Trophoblast cell (in vitro differentiated cells and primary cell): ENCODE data around the gene AOAH. TPM values are rescaled to one million over a fixed set of nuclear protein-coding genes. Genes with fewer than 3 reads are reported as not detected.

ENCODE experiments used
- DNase-seq, 2 donors: peaks; one replicate each; pipeline ENCODE4 v3.0.0-alpha.2; 2016
- H2AFZ ChIP-seq: 2 replicates; pipeline ENCODE4 v1.6.1; 2013; ENCODE audit warnings: low read length, moderate library complexity, mild to moderate bottlenecking; ENCODE audit not compliant: insufficient read depth, poor library complexity
- H2AK5ac ChIP-seq: 2 replicates; pipeline ENCODE4 v1.6.1; 2013; ENCODE audit warnings: mild to moderate bottlenecking, low read length
- H2BK120ac ChIP-seq: 2 replicates; pipeline ENCODE4 v1.6.1; 2013; ENCODE audit warnings: low read length, mild to moderate bottlenecking, moderate library complexity; ENCODE audit not compliant: insufficient read depth, poor library complexity
- H2BK12ac ChIP-seq: 2 replicates; pipeline ENCODE4 v1.6.1; 2013; ENCODE audit warnings: mild to moderate bottlenecking, low read length, moderate library complexity
- H2BK5ac ChIP-seq: 2 replicates; pipeline ENCODE4 v1.6.1; 2013; ENCODE audit warnings: low read length, low read depth, moderate library complexity, mild to moderate bottlenecking; ENCODE audit not compliant: poor library complexity
- H3K14ac ChIP-seq: 2 replicates; pipeline ENCODE4 v1.6.1; 2013; ENCODE audit warnings: mild to moderate bottlenecking, low read length
- H3K18ac ChIP-seq: 2 replicates; pipeline ENCODE4 v1.6.1; 2013; ENCODE audit warnings: mild to moderate bottlenecking, low read length
- H3K23ac ChIP-seq: 2 replicates; pipeline ENCODE4 v1.6.1; 2013; ENCODE audit warnings: low read length
- H3K27ac ChIP-seq: 2 replicates; pipeline ENCODE4 v1.5.1; 2013; ENCODE audit warnings: low read depth, mild to moderate bottlenecking, inconsistent platforms, low read length, moderate library complexity
- H3K27me3 ChIP-seq: 2 replicates; pipeline ENCODE4 v1.6.1; 2013; ENCODE audit warnings: inconsistent platforms, mild to moderate bottlenecking, low read length, moderate library complexity; ENCODE audit not compliant: insufficient read depth
- H3K36me3 ChIP-seq, 2 experiments: 1 replicate in 1 of 2; 2 replicates in 1 of 2; pipeline ENCODE4 v1.6.1; 2013; ENCODE audit warnings: low read length in 2 of 2, mild to moderate bottlenecking in 2 of 2, moderate library complexity in 1 of 2; ENCODE audit not compliant: insufficient read depth in 2 of 2, control insufficient read depth in 1 of 2
- H3K4ac ChIP-seq: 2 replicates; pipeline ENCODE4 v1.6.1; 2013; ENCODE audit warnings: low read depth, mild to moderate bottlenecking, low read length, moderate library complexity
- H3K4me1 ChIP-seq, 2 experiments: 1 replicate in 1 of 2; 2 replicates in 1 of 2; pipeline ENCODE4 v1.6.1; 2013; ENCODE audit warnings: low read length in 2 of 2, mild to moderate bottlenecking in 2 of 2, moderate library complexity in 1 of 2; ENCODE audit not compliant: insufficient read depth in 2 of 2, control insufficient read depth in 1 of 2
- H3K4me2 ChIP-seq: 2 replicates; pipeline ENCODE4 v1.6.1; 2013; ENCODE audit warnings: inconsistent platforms, mild to moderate bottlenecking, low read length, moderate library complexity
- H3K4me3 ChIP-seq: 2 replicates; pipeline ENCODE4 v1.5.1; 2013; ENCODE audit warnings: mild to moderate bottlenecking, low read depth, low read length, inconsistent platforms
- H3K79me1 ChIP-seq: one replicate; pipeline ENCODE4 v1.6.1; 2013; ENCODE audit warnings: low read length
- H3K79me2 ChIP-seq: 2 replicates; pipeline ENCODE4 v1.6.1; 2013; ENCODE audit warnings: low read length, mild to moderate bottlenecking; ENCODE audit not compliant: control insufficient read depth, insufficient read depth, poor library complexity
- H3K9ac ChIP-seq: 2 replicates; pipeline ENCODE4 v1.6.1; 2013; ENCODE audit warnings: mild to moderate bottlenecking, low read length
- H3K9me3 ChIP-seq: 2 replicates; pipeline ENCODE4 v1.6.1; 2013; ENCODE audit warnings: low read depth, mild to moderate bottlenecking, control low read depth, inconsistent platforms, low read length; ENCODE audit not compliant: insufficient read depth
- H4K12ac ChIP-seq: 2 replicates; pipeline ENCODE4 v1.6.1; 2013; ENCODE audit warnings: low read depth, mild to moderate bottlenecking, low read length, moderate library complexity
- H4K8ac ChIP-seq: 2 replicates; pipeline ENCODE4 v1.6.1; 2013; ENCODE audit warnings: low read depth, mild to moderate bottlenecking, low read length, moderate library complexity
- H4K91ac ChIP-seq: one replicate; pipeline ENCODE4 v1.6.1; 2013; ENCODE audit warnings: low read depth, mild to moderate bottlenecking, low read length, moderate library complexity
- WGBS: extraction: QIAGEN DNeasy Blood & Tissue Kit; methylation state at CpG from one replicate; pipeline ENCODE4 v1.1.7; 2013; ENCODE audit warnings: missing lambda C conversion rate; ENCODE audit not compliant: insufficient read length, insufficient coverage; ENCODE audit errors: extremely low coverage; 5-methylcytosine and 5-hydroxymethylcytosine counted together
- polyA plus RNA-seq: library from polyadenylated mRNA; stranded (reverse); fragments of 200-250 nt; gene quantifications from 2 replicates; pipeline ENCODE4 v1.2.3, GENCODE V29; 2013

The AOAH gene
- 0.17 and 0.44 TPM in 2 replicates for polyA plus RNA-seq

DNA sequence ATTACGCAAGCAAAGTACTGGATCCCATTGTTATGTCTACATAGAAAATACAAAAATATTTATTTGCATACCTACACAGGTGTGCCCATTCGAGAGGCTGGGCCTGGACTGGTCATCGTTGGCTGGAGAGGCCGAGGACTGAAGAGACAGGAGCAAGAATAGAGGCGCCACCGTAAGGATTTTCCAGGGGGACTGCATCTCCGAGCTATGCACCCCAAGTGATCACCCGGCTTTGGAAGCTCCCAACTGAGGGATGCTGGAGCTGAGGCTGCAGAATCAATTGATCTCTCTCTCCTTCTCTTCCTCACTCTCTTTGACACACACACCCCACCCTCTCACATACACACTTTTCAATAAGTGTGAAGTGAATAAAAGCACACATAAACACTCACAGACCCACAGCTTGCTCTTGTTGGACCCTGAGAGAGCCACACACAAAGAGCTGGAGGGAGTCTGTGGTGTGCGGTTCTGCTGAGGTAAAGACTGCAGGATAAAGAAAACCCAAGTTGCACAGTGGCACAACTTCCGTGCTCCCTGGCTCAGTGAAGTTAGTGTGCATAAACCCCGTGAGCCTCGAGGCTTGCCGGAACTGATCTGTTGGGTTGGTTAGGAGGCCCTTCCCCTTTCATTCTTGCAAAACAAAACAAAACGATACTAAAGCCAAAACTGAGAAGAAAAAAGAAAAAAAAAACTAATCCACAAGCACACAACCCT lies at the start of gene AOAH:
AOAH (minus strand) TSS at position 544 of the 714 bp plus-strand sequence; CDS start at position 198, 346 bp downstream.
- H2BK12ac ChIP-seq: no peak within 1 kb of the TSS
- WGBS: no CpG with 5 or more reads among the region's 14 CpGs
- no peak within 1 kb of the TSS for H2BK5ac ChIP-seq
- no peak within 1 kb of the TSS for H3K4me3 ChIP-seq
- H3K4me1 ChIP-seq: no peaks in the 10 kb centered on the region
- no peak within 1 kb of the TSS for H3K18ac ChIP-seq
- no peaks in the 10 kb centered on the region for H3K27me3 ChIP-seq
- no peak within 1 kb of the TSS for H2BK120ac ChIP-seq
- H3K14ac ChIP-seq: no peak within 1 kb of the TSS
- no peaks in the 10 kb centered on the region for H3K36me3 ChIP-seq
- peak in 1 of 2 donors; percentile 26 for DNase-seq
- H3K9me3 ChIP-seq: no peaks in the 10 kb centered on the region
- H4K8ac ChIP-seq: no peak within 1 kb of the TSS
- H3K23ac ChIP-seq: no peak within 1 kb of the TSS
- no peak within 1 kb of the TSS for H4K12ac ChIP-seq
- no peaks in the 10 kb centered on the region for H3K79me1 ChIP-seq
- no peak within 1 kb of the TSS for H2AFZ ChIP-seq
- no peak within 1 kb of the TSS for H3K4ac ChIP-seq
- H3K4me2 ChIP-seq: no peak within 1 kb of the TSS
- H3K79me2 ChIP-seq: no peaks in the 10 kb centered on the region
- no peak within 1 kb of the TSS for H3K27ac ChIP-seq
- H3K9ac ChIP-seq: no peak within 1 kb of the TSS
- no peak within 1 kb of the TSS for H4K91ac ChIP-seq
- no peak within 1 kb of the TSS for H2AK5ac ChIP-seq

GRCh38 chr7:36766451-36766850 lies 42.2 kb upstream of the AOAH start:
- no peaks in the 10 kb centered on the region for H3K36me3 ChIP-seq

DNA sequence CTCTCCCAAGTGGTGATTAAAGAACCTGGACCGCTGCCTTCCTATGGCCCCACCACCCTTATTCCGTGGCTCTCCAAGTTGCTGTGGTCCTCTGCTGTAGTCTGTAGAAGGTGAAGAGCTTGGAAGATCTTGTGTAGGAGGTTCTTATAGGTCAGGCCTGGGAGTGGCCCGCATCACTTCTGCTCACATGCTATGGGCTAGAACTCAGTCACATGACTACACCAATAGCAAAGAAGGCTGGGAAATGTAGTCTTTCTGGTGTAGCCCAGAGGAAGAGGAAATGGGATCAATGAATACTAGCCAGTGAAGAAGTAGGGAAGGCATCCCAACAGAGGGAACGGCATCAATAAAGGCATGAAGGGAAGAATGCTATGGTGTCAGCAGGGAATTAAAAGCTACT lies 41.3 kb upstream of the AOAH start:
- Histone ChIP-seq H2AFZ (no peak overlapping the region), H3K4me3 (no peak overlapping the region), H3K4me1 (peaks cover 5% of the 10 kb centered on the region in 2 experiments), H3K9ac (no peak overlapping the region), H3K9me3 (no peaks in the 10 kb centered on the region), H4K91ac (no peak overlapping the region), H3K36me3 (no peaks in the 10 kb centered on the region), H3K4me2 (no peak overlapping the region), H4K8ac (no peak overlapping the region), H2BK5ac (no peak overlapping the region), H3K27ac (no peak overlapping the region), H3K27me3 (no peaks in the 10 kb centered on the region), H3K79me1 (no peaks in the 10 kb centered on the region), H3K14ac (no peak overlapping the region), H3K18ac (no peak overlapping the region), H3K4ac (no peak overlapping the region), H2BK12ac (no peak overlapping the region), H3K79me2 (no peaks in the 10 kb centered on the region), H3K23ac (no peak overlapping the region), H2AK5ac (no peak overlapping the region), H4K12ac (no peak overlapping the region), H2BK120ac (no peak overlapping the region)
- WGBS: no CpG with 5 or more reads among the region's 4 CpGs
- DNase-seq: no peak

More at GRCh38 chr7:36766451-36766850, 42.2 kb upstream of the AOAH start:
- Histone ChIP-seq H4K91ac (no peak overlapping the region), H3K18ac (no peak overlapping the region), H2AK5ac (no peak overlapping the region), H2BK12ac (no peak overlapping the region), H3K79me2 (no peaks in the 10 kb centered on the region), H3K79me1 (no peaks in the 10 kb centered on the region), H3K23ac (no peak overlapping the region), H3K27me3 (no peaks in the 10 kb centered on the region), H3K14ac (no peak overlapping the region), H3K27ac (no peak overlapping the region), H3K4me1 (peaks cover 5% of the 10 kb centered on the region in 2 experiments), H4K12ac (no peak overlapping the region), H3K9me3 (no peaks in the 10 kb centered on the region), H2AFZ (no peak overlapping the region), H3K9ac (no peak overlapping the region), H3K4ac (no peak overlapping the region), H3K4me2 (no peak overlapping the region), H3K4me3 (no peak overlapping the region), H2BK120ac (no peak overlapping the region), H4K8ac (no peak overlapping the region), H2BK5ac (no peak overlapping the region)
- no CpG with 5 or more reads among the region's 1 CpG for WGBS
- DNase-seq: no peak

- no peak overlapping the region for H3K4ac ChIP-seq
- no peak overlapping the region for H4K8ac ChIP-seq
- H3K4me2 ChIP-seq: no peak overlapping the region
- H3K23ac ChIP-seq: no peak overlapping the region
- H4K91ac ChIP-seq: no peak overlapping the region
- no peaks in the 10 kb centered on the region for H3K27me3 ChIP-seq
- no peaks in the 10 kb centered on the region for H3K79me2 ChIP-seq
- H3K18ac ChIP-seq: no peak overlapping the region
- no peak overlapping the region for H3K27ac ChIP-seq
- DNase-seq: no peak
- no peak overlapping the region for H2AK5ac ChIP-seq
- no peak overlapping the region for H2BK120ac ChIP-seq
- no peak overlapping the region for H2BK12ac ChIP-seq
- no peaks in the 10 kb centered on the region for H3K9me3 ChIP-seq
- H3K9ac ChIP-seq: no peak overlapping the region
- peaks cover 5% of the 10 kb centered on the region in 2 experiments for H3K4me1 ChIP-seq
- no peak overlapping the region for H4K12ac ChIP-seq
- H2BK5ac ChIP-seq: no peak overlapping the region
- no peak overlapping the region for H3K4me3 ChIP-seq
- no peaks in the 10 kb centered on the region for H3K36me3 ChIP-seq
- H3K14ac ChIP-seq: no peak overlapping the region
- WGBS: no CpG with 5 or more reads among the region's 5 CpGs
- no peak overlapping the region for H2AFZ ChIP-seq
- no peaks in the 10 kb centered on the region for H3K79me1 ChIP-seq
Measured at GRCh38 chr7:36764929-36765328, 40.6 kb upstream of the AOAH start.
